ENCODE results near the gene MS4A13.
"Not testable (repeated sequence)": the region's sequence is repeated elsewhere in the genome, so short reads cannot be mapped to it uniquely, and the experiment has no call there.

Gene MS4A13

GRCh38 chr11:60530454-60531100 is 15.4 kb downstream of the MS4A13 start:
- DNase-seq (ENCODE audit: low spot score) = no peak

- not testable (repeated sequence) for DNase-seq (ENCODE audit: low spot score)
Observed at GRCh38 chr11:60532383-60532782, 17.2 kb downstream of the MS4A13 start.

GRCh38 chr11:60538627-60539026 is 23.4 kb downstream of the MS4A13 start:
- DNase-seq (ENCODE audit: low spot score) = not testable (repeated sequence)

DNA sequence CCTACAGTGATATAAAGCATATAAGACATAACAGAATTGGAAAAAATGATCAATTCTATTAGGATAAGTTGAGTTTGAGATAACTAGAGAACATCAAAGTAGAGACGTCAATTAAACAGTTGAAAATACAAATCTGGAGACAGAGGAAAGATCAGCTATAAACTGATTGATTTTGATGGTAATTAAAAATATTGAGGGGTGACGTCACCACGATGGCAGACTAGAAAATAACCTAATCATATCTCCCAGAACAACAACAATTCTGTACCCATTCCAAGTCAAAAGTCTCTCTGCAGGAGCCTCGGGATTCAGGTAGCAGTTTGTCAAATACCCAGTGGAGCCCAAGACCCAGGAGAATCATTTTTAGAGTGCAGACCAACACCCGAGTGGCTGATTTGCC is 28.9 kb downstream of the MS4A13 start:
- DNase-seq (ENCODE audit: low spot score) = no peak

- no peak for DNase-seq (ENCODE audit: low spot score)
Observed at GRCh38 chr11:60561254-60561653, 46.1 kb downstream of the MS4A13 start.

- no peak for DNase-seq (ENCODE audit: low spot score)
Observed at GRCh38 chr11:60563553-60564235, 48.5 kb downstream of the MS4A13 start.

GRCh38 chr11:60566776-60567175 is 51.6 kb downstream of the MS4A13 start:
- DNase-seq (ENCODE audit: low spot score) = no peak

DNA sequence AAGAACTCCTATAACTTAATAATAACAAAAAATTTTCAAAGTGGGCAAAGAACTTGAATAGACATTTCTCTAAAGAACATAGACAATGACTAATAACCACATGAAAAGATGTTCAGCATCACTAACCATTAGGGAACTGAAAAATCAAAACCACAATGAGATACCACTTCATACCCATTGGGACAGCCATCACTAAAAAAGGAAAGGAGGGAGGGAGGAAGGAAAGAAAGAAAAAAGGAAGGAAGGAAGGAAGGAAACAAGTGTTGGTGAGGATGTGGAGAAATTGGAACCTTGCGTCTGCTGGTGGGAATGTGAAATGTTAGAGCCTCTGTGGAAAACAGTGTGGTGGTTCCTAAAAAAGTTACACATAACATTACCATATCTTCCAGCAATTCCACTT is 55.8 kb downstream of the MS4A13 start:
- no peak for DNase-seq (ENCODE audit: low spot score)

- no peak for DNase-seq (ENCODE audit: low spot score)
Observed at GRCh38 chr11:60589611-60590010, 74.4 kb downstream of the MS4A13 start.

All from hematopoietic multipotent progenitor cell treated with erythropoietin and hydrocortisone succinate and interleukin-3 and kit ligand, for 15 days (in vitro differentiated cells).